H9 (cell line): Measurements from ENCODE around the gene SMAD7. TPM values are rescaled to one million over a fixed set of nuclear protein-coding genes. Genes with fewer than 3 reads are reported as not detected.

Experiments used
- DNase-seq: peaks from one replicate; pipeline ENCODE4 v3.0.0-alpha.2; 2017
- H2AFZ ChIP-seq: one replicate; pipeline ENCODE4 v1.6.1; 2013; ENCODE audit warnings: mild to moderate bottlenecking, low read length, control low read depth, moderate library complexity
- H2AK5ac ChIP-seq: 2 replicates; pipeline ENCODE4 v1.6.1; 2013; ENCODE audit warnings: low read length, control low read depth, mixed read lengths; ENCODE audit not compliant: insufficient read length
- H2BK120ac ChIP-seq: one replicate; pipeline ENCODE4 v1.6.1; 2013; ENCODE audit warnings: low read depth, mild to moderate bottlenecking, low read length, control low read depth, inconsistent platforms; ENCODE audit not compliant: poor library complexity, severe bottlenecking
- H2BK12ac ChIP-seq: 2 replicates; pipeline ENCODE4 v1.6.1; 2013; ENCODE audit warnings: low read length, control low read depth, mixed read lengths, low read depth; ENCODE audit not compliant: insufficient read length
- H2BK15ac ChIP-seq: 2 replicates; pipeline ENCODE4 v1.6.1; 2013; ENCODE audit warnings: low read depth, low read length, control low read depth
- H2BK20ac ChIP-seq: one replicate; pipeline ENCODE4 v1.6.1; 2013; ENCODE audit warnings: low read depth, mild to moderate bottlenecking, low read length, control low read depth, inconsistent platforms; ENCODE audit not compliant: poor library complexity, severe bottlenecking
- H2BK5ac ChIP-seq: 2 replicates; pipeline ENCODE4 v1.6.1; 2013; ENCODE audit warnings: low read length, control low read depth, mixed read lengths; ENCODE audit not compliant: insufficient read length
- H3K14ac ChIP-seq: 2 replicates; pipeline ENCODE4 v1.6.1; 2013; ENCODE audit warnings: low read length, control low read depth; ENCODE audit not compliant: insufficient read depth
- H3K18ac ChIP-seq: 2 replicates; pipeline ENCODE4 v1.6.1; 2013; ENCODE audit warnings: low read depth, mild to moderate bottlenecking, mixed read lengths, low read length, control low read depth; ENCODE audit not compliant: insufficient read length
- H3K23ac ChIP-seq: 2 replicates; pipeline ENCODE4 v1.6.1; 2013; ENCODE audit warnings: low read length, control low read depth, mixed read lengths, low read depth; ENCODE audit not compliant: insufficient read length
- H3K23me2 ChIP-seq: 2 replicates; pipeline ENCODE4 v1.6.1; 2013; ENCODE audit warnings: low read depth, mild to moderate bottlenecking, mixed read lengths, low read length, control low read depth; ENCODE audit not compliant: insufficient read length, poor library complexity, severe bottlenecking
- H3K27ac ChIP-seq: 2 replicates; pipeline ENCODE4 v1.5.1; 2013; ENCODE audit warnings: low read length, control low read depth, mixed read lengths, low read depth; ENCODE audit not compliant: insufficient read length
- H3K27me3 ChIP-seq: 2 replicates; pipeline ENCODE4 v1.6.1; 2013; ENCODE audit warnings: low read length, control low read depth, inconsistent platforms; ENCODE audit not compliant: insufficient read depth
- H3K4ac ChIP-seq: 2 replicates; pipeline ENCODE4 v1.6.1; 2013; ENCODE audit warnings: low read depth, mild to moderate bottlenecking, control low read depth, inconsistent platforms, low read length, moderate library complexity
- H3K4me1 ChIP-seq: 2 replicates; pipeline ENCODE4 v1.6.1; 2013; ENCODE audit warnings: low read length, control low read depth, inconsistent platforms; ENCODE audit not compliant: insufficient read depth
- H3K4me2 ChIP-seq: 2 replicates; pipeline ENCODE4 v1.6.1; 2013; ENCODE audit warnings: low read length, control low read depth, mixed read lengths; ENCODE audit not compliant: insufficient read length, insufficient read depth
- H3K56ac ChIP-seq: 2 replicates; pipeline ENCODE4 v1.6.1; 2013; ENCODE audit warnings: low read depth, mild to moderate bottlenecking, mixed read lengths, low read length, control low read depth; ENCODE audit not compliant: insufficient read length
- H3K79me1 ChIP-seq: 2 replicates; pipeline ENCODE4 v1.6.1; 2013; ENCODE audit warnings: low read depth, mild to moderate bottlenecking, moderate library complexity, low read length, control low read depth, inconsistent platforms; ENCODE audit not compliant: insufficient read depth, poor library complexity, severe bottlenecking
- H3K79me2 ChIP-seq: 2 replicates; pipeline ENCODE4 v1.6.1; 2013; ENCODE audit warnings: low read length, control low read depth, inconsistent platforms; ENCODE audit not compliant: insufficient read depth
- H3K9ac ChIP-seq: 2 replicates; pipeline ENCODE4 v1.6.1; 2013; ENCODE audit warnings: low read length, control low read depth, mixed read lengths; ENCODE audit not compliant: insufficient read length; ENCODE audit errors: extremely low read depth
- H3K9me3 ChIP-seq: one replicate; pipeline ENCODE4 v1.6.1; 2013; ENCODE audit warnings: low read depth, low read length, inconsistent platforms; ENCODE audit not compliant: control insufficient read depth
- H3T11ph ChIP-seq: one replicate; pipeline ENCODE4 v1.6.1; 2013; ENCODE audit warnings: mild to moderate bottlenecking, low read length, control low read depth, inconsistent platforms
- H4K20me1 ChIP-seq: one replicate; pipeline ENCODE4 v1.6.1; 2013; ENCODE audit not compliant: control insufficient read depth, insufficient read length, insufficient read depth
- H4K5ac ChIP-seq: 2 replicates; pipeline ENCODE4 v1.6.1; 2013; ENCODE audit warnings: low read depth, mild to moderate bottlenecking, mixed read lengths, low read length, control low read depth; ENCODE audit not compliant: insufficient read length
- H4K8ac ChIP-seq: replicated peaks from 2 replicates; pipeline ENCODE4 v1.6.1; 2013; ENCODE audit warnings: low read length, control low read depth, mixed read lengths, low read depth; ENCODE audit not compliant: insufficient read length
- H4K91ac ChIP-seq: 2 replicates; pipeline ENCODE4 v1.6.1; 2013; ENCODE audit warnings: low read depth, mild to moderate bottlenecking, moderate library complexity, mixed read lengths, low read length, control low read depth; ENCODE audit not compliant: insufficient read length
- H3K27ac Mint-ChIP-seq, 3 experiments: 2 replicates in 2 of 3; 3 replicates in 1 of 3; pipeline ENCODE4 v1.8.0; 2020 to 2021; ENCODE audit warnings: mixed read lengths in 3 of 3, mild to moderate bottlenecking in 1 of 3, moderate library complexity in 1 of 3
- H3K27me3 Mint-ChIP-seq: 2 replicates; pipeline ENCODE4 v1.8.0; 2021; ENCODE audit warnings: low read depth, mild to moderate bottlenecking, moderate library complexity, mixed read lengths
- H3K36me3 Mint-ChIP-seq, 3 experiments: 2 replicates in 2 of 3; 3 replicates in 1 of 3; pipeline ENCODE4 v1.8.0; 2020 to 2021; ENCODE audit warnings: low read depth in 3 of 3, mixed read lengths in 3 of 3; ENCODE audit not compliant: insufficient read depth in 1 of 3
- H3K4me1 Mint-ChIP-seq, 2 experiments: 2 replicates each; pipeline ENCODE4 v1.8.0; 2020; ENCODE audit warnings: mixed read lengths in 2 of 2
- H3K4me3 Mint-ChIP-seq, 2 experiments: 2 replicates in 1 of 2; 3 replicates in 1 of 2; pipeline ENCODE4 v1.8.0; 2020 to 2021; ENCODE audit warnings: mild to moderate bottlenecking in 2 of 2, mixed read lengths in 2 of 2, moderate library complexity in 1 of 2
- H3K9me3 Mint-ChIP-seq, 2 experiments: 2 replicates in 1 of 2; 3 replicates in 1 of 2; pipeline ENCODE4 v1.8.0; 2020; ENCODE audit warnings: mild to moderate bottlenecking in 2 of 2, mixed read lengths in 2 of 2, moderate library complexity in 1 of 2
- WGBS: extraction: QIAGEN DNeasy Blood & Tissue Kit; methylation state at CpG from one replicate; pipeline ENCODE4 v1.1.7; 2013; ENCODE audit warnings: missing lambda C conversion rate, low lambda C conversion rate, mixed read lengths; ENCODE audit not compliant: insufficient read length; ENCODE audit errors: extremely low coverage; 5-methylcytosine and 5-hydroxymethylcytosine counted together
- total RNA-seq: library from RNA; stranded (reverse); gene quantifications from 2 replicates; pipeline ENCODE4 v1.2.1, GENCODE V29; 2021
- TF ChIP-seq, protein P1 (sequence below): fragments of 200-600 bp; sonication (generic); conservative IDR thresholded peaks from 3 replicates; pipeline ENCODE4 v1.8.0; 2021; ENCODE audit warnings: antibody characterized with exemption, mild to moderate bottlenecking

The SMAD7 gene
- total RNA-seq, 1 experiment from 2014 or later: 27.7 TPM

DNA sequence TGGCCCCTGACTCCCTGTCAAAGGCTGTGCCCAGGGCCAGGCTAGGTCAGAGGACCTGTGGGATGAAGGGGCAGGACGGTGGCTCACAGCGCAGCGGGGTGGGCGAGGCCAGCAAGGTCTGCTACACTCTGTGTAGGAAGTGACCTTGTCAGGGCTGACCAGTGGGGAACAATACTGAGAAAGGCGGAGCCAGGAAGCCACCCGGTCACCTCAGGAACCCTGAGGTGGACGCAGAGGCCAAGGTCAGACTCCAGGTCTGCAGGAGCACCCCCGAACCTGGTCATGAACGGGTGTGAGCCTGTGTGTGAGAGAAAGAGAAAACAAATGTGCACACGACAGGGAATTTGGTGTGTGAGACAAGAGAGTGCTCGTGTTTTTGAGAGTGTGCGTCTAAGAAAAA, 72.3 kb downstream of the SMAD7 start:
- Histone ChIP-seq H3K27ac (no peak overlapping the region), H3K56ac (no peak overlapping the region)

More for the DNA sequence above, 72.3 kb downstream of the SMAD7 start:
- Histone ChIP-seq H4K20me1 (no peaks in the 10 kb centered on the region), H2BK12ac (no peak overlapping the region), H2BK15ac (no peak overlapping the region), H3K4ac (no peak overlapping the region), H2BK5ac (no peak overlapping the region), H2BK20ac (no peak overlapping the region), H4K8ac (no peak overlapping the region), H3K23me2 (no peaks in the 10 kb centered on the region), H3K9me3 (no peaks in the 10 kb centered on the region), H3T11ph (no peak overlapping the region), H3K23ac (no peak overlapping the region), H2AK5ac (no peak overlapping the region), H2BK120ac (no peak overlapping the region), H3K79me2 (no peaks in the 10 kb centered on the region), H4K91ac (no peak overlapping the region), H3K79me1 (no peaks in the 10 kb centered on the region), H3K27me3 (no peaks in the 10 kb centered on the region), H2AFZ (no peak overlapping the region), H3K4me1 (peaks cover 3% of the 10 kb centered on the region; the same call in 1 of the 2 replicates), H3K14ac (no peak overlapping the region), H3K18ac (peak overlapping the region; percentile 1), H4K5ac (no peak overlapping the region), H3K9ac (no peak overlapping the region), H3K4me2 (no peak overlapping the region)
- TF ChIP-seq, protein P1, sequence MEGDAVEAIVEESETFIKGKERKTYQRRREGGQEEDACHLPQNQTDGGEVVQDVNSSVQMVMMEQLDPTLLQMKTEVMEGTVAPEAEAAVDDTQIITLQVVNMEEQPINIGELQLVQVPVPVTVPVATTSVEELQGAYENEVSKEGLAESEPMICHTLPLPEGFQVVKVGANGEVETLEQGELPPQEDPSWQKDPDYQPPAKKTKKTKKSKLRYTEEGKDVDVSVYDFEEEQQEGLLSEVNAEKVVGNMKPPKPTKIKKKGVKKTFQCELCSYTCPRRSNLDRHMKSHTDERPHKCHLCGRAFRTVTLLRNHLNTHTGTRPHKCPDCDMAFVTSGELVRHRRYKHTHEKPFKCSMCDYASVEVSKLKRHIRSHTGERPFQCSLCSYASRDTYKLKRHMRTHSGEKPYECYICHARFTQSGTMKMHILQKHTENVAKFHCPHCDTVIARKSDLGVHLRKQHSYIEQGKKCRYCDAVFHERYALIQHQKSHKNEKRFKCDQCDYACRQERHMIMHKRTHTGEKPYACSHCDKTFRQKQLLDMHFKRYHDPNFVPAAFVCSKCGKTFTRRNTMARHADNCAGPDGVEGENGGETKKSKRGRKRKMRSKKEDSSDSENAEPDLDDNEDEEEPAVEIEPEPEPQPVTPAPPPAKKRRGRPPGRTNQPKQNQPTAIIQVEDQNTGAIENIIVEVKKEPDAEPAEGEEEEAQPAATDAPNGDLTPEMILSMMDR: no peak
- H3K9me3 Mint-ChIP-seq: no peaks in the 10 kb centered on the region; a peak in 2 of 5 replicates
- peaks cover 11% of the 10 kb centered on the region for H3K27me3 Mint-ChIP-seq
- no peaks in the 10 kb centered on the region for H3K36me3 Mint-ChIP-seq
- H3K4me3 Mint-ChIP-seq: peak overlapping the region in 1 of 2 experiments; percentile 2; a peak in 1 of 5 replicates
- peaks cover 11 to 28% of the 10 kb centered on the region in 2 experiments for H3K4me1 Mint-ChIP-seq
- peak overlapping the region in 1 of 3 experiments; percentile 6; a peak in 2 of 7 replicates for H3K27ac Mint-ChIP-seq
- no peak for DNase-seq
- WGBS: 100% methylated on average over 2 of the region's 12 CpGs
